Astrocyte (in vitro differentiated cells and primary cell): ENCODE results near the gene KCNMA1. TPM values are rescaled to one million over a fixed set of nuclear protein-coding genes. Genes with fewer than 3 reads are reported as not detected.

Source experiments
- DNase-seq: peaks from one replicate; pipeline ENCODE4 v3.0.0-alpha.2; 2010; ENCODE audit warnings: low read depth
- FAIRE-seq: peaks from 2 replicates; lab custom pipeline; 2011; peaks lifted over from hg19 to GRCh38; lab: Jason Lieb, UNC
- H2AFZ ChIP-seq: 2 replicates; pipeline ENCODE4 v1.6.0; 2012; ENCODE audit warnings: low read depth, low read length, inconsistent platforms
- H3K27ac ChIP-seq: 2 replicates; pipeline ENCODE4 v1.5.1; 2011; ENCODE audit warnings: low read depth, low read length, inconsistent platforms
- H3K27me3 ChIP-seq: 2 replicates; pipeline ENCODE4 v1.6.0; 2011; ENCODE audit warnings: low read length, inconsistent platforms; ENCODE audit not compliant: insufficient read depth
- H3K36me3 ChIP-seq: 2 replicates; pipeline ENCODE4 v1.5.1; 2011; ENCODE audit warnings: low read length, inconsistent platforms; ENCODE audit not compliant: insufficient read depth
- H3K4me1 ChIP-seq: 2 replicates; pipeline ENCODE4 v1.5.1; 2011; ENCODE audit warnings: low read length, inconsistent platforms; ENCODE audit not compliant: insufficient read depth
- H3K4me2 ChIP-seq: 2 replicates; pipeline ENCODE4 v1.6.0; 2012; ENCODE audit warnings: low read length, inconsistent platforms
- H3K4me3 ChIP-seq: 2 replicates; pipeline ENCODE4 v1.5.1; 2011; ENCODE audit warnings: low read depth, mild to moderate bottlenecking, low read length, inconsistent platforms; ENCODE audit not compliant: insufficient read depth
- H3K79me2 ChIP-seq: 2 replicates; pipeline ENCODE4 v1.6.0; 2012; ENCODE audit warnings: mild to moderate bottlenecking, low read length, inconsistent platforms; ENCODE audit not compliant: insufficient read depth
- H3K9ac ChIP-seq: 2 replicates; pipeline ENCODE4 v1.6.0; 2012; ENCODE audit warnings: mild to moderate bottlenecking, low read length, inconsistent platforms
- H3K9me3 ChIP-seq: 2 replicates; pipeline ENCODE4 v1.5.1; 2012; ENCODE audit warnings: low read depth, mild to moderate bottlenecking, low read length, inconsistent platforms; ENCODE audit not compliant: insufficient read depth
- H4K20me1 ChIP-seq: 2 replicates; pipeline ENCODE4 v1.6.0; 2012; ENCODE audit warnings: low read length, inconsistent platforms; ENCODE audit not compliant: insufficient read depth
- H3K27ac Mint-ChIP-seq: one replicate; pipeline ENCODE4 v1.8.0; 2021; ENCODE audit warnings: mild to moderate bottlenecking, mixed read lengths; ENCODE audit not compliant: unreplicated experiment
- H3K27me3 Mint-ChIP-seq: one replicate; pipeline ENCODE4 v1.8.0; 2021; ENCODE audit warnings: low read depth, mixed read lengths; ENCODE audit not compliant: unreplicated experiment
- H3K36me3 Mint-ChIP-seq: one replicate; pipeline ENCODE4 v1.8.0; 2021; ENCODE audit warnings: low read depth, mixed read lengths; ENCODE audit not compliant: unreplicated experiment
- H3K4me1 Mint-ChIP-seq: one replicate; pipeline ENCODE4 v1.8.0; 2021; ENCODE audit warnings: low read depth, mixed read lengths; ENCODE audit not compliant: unreplicated experiment
- H3K4me3 Mint-ChIP-seq: one replicate; pipeline ENCODE4 v1.8.0; 2021; ENCODE audit warnings: mild to moderate bottlenecking, moderate library complexity, mixed read lengths; ENCODE audit not compliant: unreplicated experiment
- H3K9me3 Mint-ChIP-seq: one replicate; pipeline ENCODE4 v1.8.0; 2021; ENCODE audit warnings: mild to moderate bottlenecking, mixed read lengths; ENCODE audit not compliant: unreplicated experiment
- CTCF ChIP-seq: IDR thresholded peaks from 2 replicates; pipeline ENCODE4 v1.5.1; 2011; ENCODE audit warnings: low read depth, mild to moderate bottlenecking, inconsistent platforms, low read length, moderate library complexity; ENCODE audit not compliant: insufficient read depth
- EZH2 ChIP-seq: IDR thresholded peaks from 2 replicates; pipeline ENCODE4 v1.6.1; 2012; ENCODE audit warnings: mild to moderate bottlenecking, low read length, inconsistent platforms; ENCODE audit not compliant: insufficient read depth
- total RNA-seq: library from RNA; stranded (reverse); gene quantifications from 2 replicates; pipeline ENCODE4 v1.2.1, GENCODE V29; 2021

KCNMA1 gene
- total RNA-seq, 1 donor from 2014 or later = 45.8 TPM

- Histone ChIP-seq H3K36me3 (peaks cover 2% of the 10 kb centered on the region), H3K9me3 (no peaks in the 10 kb centered on the region), H3K4me2 (no peak overlapping the region), H2AFZ (no peak overlapping the region), H3K27me3 (no peaks in the 10 kb centered on the region), H4K20me1 (no peaks in the 10 kb centered on the region), H3K79me2 (no peaks in the 10 kb centered on the region), H3K9ac (no peak overlapping the region), H3K27ac (no peak overlapping the region), H3K4me3 (no peak overlapping the region), H3K4me1 (peaks cover 2% of the 10 kb centered on the region)
- no peak for TF ChIP-seq EZH2
- TF ChIP-seq CTCF = no peak
- H3K27me3 Mint-ChIP-seq = no peaks in the 10 kb centered on the region
- H3K9me3 Mint-ChIP-seq = no peaks in the 10 kb centered on the region
- H3K27ac Mint-ChIP-seq = no peak overlapping the region
- peak; percentile 41 for DNase-seq
- H3K36me3 Mint-ChIP-seq = peaks cover 18% of the 10 kb centered on the region
- no peaks in the 10 kb centered on the region for H3K4me1 Mint-ChIP-seq
- no peak overlapping the region for H3K4me3 Mint-ChIP-seq
- no peak for FAIRE-seq
These were observed 687.3 kb downstream of the KCNMA1 start for GRCh38 chr10:76950354-76950753.

DNA sequence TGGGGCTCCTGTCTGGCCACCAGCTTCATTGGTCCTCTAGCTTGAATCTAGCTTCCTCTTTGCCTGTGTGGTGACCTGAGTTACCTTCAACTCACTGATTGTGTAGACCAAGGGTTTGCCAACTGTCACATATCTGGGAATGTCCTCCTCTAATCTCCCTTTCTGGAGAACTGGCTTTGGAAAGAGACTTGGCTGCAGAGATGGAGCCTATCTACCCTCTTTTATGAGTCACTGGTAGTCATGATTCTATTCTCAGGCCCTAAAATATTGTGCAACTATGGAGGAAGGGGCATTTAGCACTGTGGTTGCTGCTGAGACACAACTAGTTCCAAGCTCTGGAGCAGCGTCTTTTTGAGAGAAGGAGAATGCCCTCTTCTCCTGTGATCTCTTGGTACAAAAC is 691.3 kb downstream of the KCNMA1 start:
- Histone ChIP-seq H3K4me3 (no peak overlapping the region), H3K4me2 (no peak overlapping the region), H3K36me3 (peaks cover 2% of the 10 kb centered on the region), H3K9me3 (no peaks in the 10 kb centered on the region), H3K79me2 (no peaks in the 10 kb centered on the region), H3K9ac (no peak overlapping the region), H3K27me3 (no peaks in the 10 kb centered on the region), H2AFZ (no peak overlapping the region), H3K4me1 (peaks cover 4% of the 10 kb centered on the region), H4K20me1 (no peaks in the 10 kb centered on the region), H3K27ac (no peak overlapping the region)
- FAIRE-seq (no peak), DNase-seq (peak; percentile 60)
- Mint-ChIP-seq H3K4me1 (no peaks in the 10 kb centered on the region), H3K4me3 (no peak overlapping the region), H3K27me3 (no peaks in the 10 kb centered on the region), H3K9me3 (no peaks in the 10 kb centered on the region), H3K36me3 (peaks cover 14% of the 10 kb centered on the region), H3K27ac (no peak overlapping the region)
- TF ChIP-seq CTCF (no peak), EZH2 (no peak)

DNA sequence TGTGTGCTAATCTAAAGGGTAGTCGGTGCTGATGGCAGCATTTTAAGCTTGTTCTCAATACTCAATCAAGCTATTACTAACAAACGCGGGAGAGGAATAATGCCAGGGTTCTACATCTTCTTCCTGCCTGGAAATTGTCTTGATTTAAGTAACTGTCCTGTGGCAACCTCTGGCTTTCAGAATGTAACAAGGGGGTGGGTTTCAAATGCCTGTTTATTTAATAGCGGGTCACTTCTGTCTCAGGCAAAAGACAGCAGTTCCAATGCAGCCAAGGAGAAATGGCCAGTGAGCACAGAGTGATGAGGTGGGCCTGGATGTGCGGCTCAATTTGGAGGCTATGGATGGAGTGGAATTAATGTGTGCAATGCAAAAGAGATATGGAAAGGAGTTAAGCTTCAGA is 692.4 kb downstream of the KCNMA1 start:
- DNase-seq = no peak
- no peak overlapping the region for H3K9ac ChIP-seq
- H3K27ac Mint-ChIP-seq = no peak overlapping the region
- peaks cover 2% of the 10 kb centered on the region for H3K36me3 ChIP-seq
- no peak for TF ChIP-seq CTCF
- no peak for TF ChIP-seq EZH2
- H3K4me3 Mint-ChIP-seq = no peak overlapping the region
- H3K9me3 ChIP-seq = no peaks in the 10 kb centered on the region
- H3K36me3 Mint-ChIP-seq = peaks cover 14% of the 10 kb centered on the region
- no peak overlapping the region for H2AFZ ChIP-seq
- no peaks in the 10 kb centered on the region for H3K27me3 ChIP-seq
- H3K27me3 Mint-ChIP-seq = no peaks in the 10 kb centered on the region
- no peak for FAIRE-seq
- H3K4me1 Mint-ChIP-seq = no peaks in the 10 kb centered on the region
- no peak overlapping the region for H3K27ac ChIP-seq
- H3K4me3 ChIP-seq = no peak overlapping the region
- H3K4me2 ChIP-seq = no peak overlapping the region
- no peaks in the 10 kb centered on the region for H4K20me1 ChIP-seq
- H3K9me3 Mint-ChIP-seq = no peaks in the 10 kb centered on the region
- H3K79me2 ChIP-seq = no peaks in the 10 kb centered on the region
- H3K4me1 ChIP-seq = peaks cover 2% of the 10 kb centered on the region
